DOHH2 (cell line): ENCODE measurements around the gene HCK.

Experiments
- H3F3A ChIP-seq: fragments of 200-600 bp; sonication (generic), shearing (Covaris generic); 2 replicates; pipeline ENCODE4 v1.6.0; 2016; ENCODE audit warnings: antibody characterized with exemption, mild to moderate bottlenecking; ENCODE audit not compliant: control insufficient read depth, insufficient read depth
- H3K27ac ChIP-seq: fragments of 200-600 bp; sonication (generic); 2 replicates; pipeline ENCODE4 v1.5.1; 2014; ENCODE audit warnings: low read depth, mild to moderate bottlenecking, low read length, moderate library complexity
- H3K27me3 ChIP-seq: fragments of 200-600 bp; sonication (generic); 2 replicates; pipeline ENCODE4 v1.6.1; 2014; ENCODE audit warnings: mild to moderate bottlenecking, low read length, mixed read lengths; ENCODE audit not compliant: control insufficient read depth
- H3K36me3 ChIP-seq: fragments of 200-600 bp; sonication (generic); 2 replicates; pipeline ENCODE4 v1.6.1; 2014; ENCODE audit warnings: mild to moderate bottlenecking, low read length, moderate library complexity, mixed read lengths; ENCODE audit not compliant: control insufficient read depth
- H3K4me1 ChIP-seq: fragments of 200-600 bp; sonication (generic); 2 replicates; pipeline ENCODE4 v1.6.1; 2014; ENCODE audit warnings: mild to moderate bottlenecking, low read length, mixed read lengths; ENCODE audit not compliant: control insufficient read depth
- H3K4me2 ChIP-seq: fragments of 200-600 bp; sonication (generic); 2 replicates; pipeline ENCODE4 v1.6.0; 2014; ENCODE audit warnings: mild to moderate bottlenecking, low read length, moderate library complexity
- H3K4me3 ChIP-seq: fragments of 200-600 bp; sonication (generic); 2 replicates; pipeline ENCODE4 v1.5.1; 2014; ENCODE audit warnings: mild to moderate bottlenecking, low read length, mixed read lengths
- H3K79me2 ChIP-seq: fragments of 200-600 bp; sonication (generic); 2 replicates; pipeline ENCODE4 v1.6.1; 2014; ENCODE audit warnings: mild to moderate bottlenecking, low read length, mixed read lengths; ENCODE audit not compliant: control insufficient read depth
- H3K9me2 ChIP-seq: fragments of 200-600 bp; sonication (generic); replicated peaks from 2 replicates; pipeline ENCODE4 v1.6.1; 2014; ENCODE audit warnings: mild to moderate bottlenecking, low read length, mixed read lengths; ENCODE audit not compliant: control insufficient read depth
- H3K9me3 ChIP-seq: fragments of 200-600 bp; sonication (generic); 2 replicates; pipeline ENCODE4 v1.6.1; 2014; ENCODE audit warnings: antibody characterized with exemption, low read length, mixed read lengths; ENCODE audit not compliant: control insufficient read depth, insufficient read depth
- H4K20me1 ChIP-seq: fragments of 200-600 bp; sonication (generic); 2 replicates; pipeline ENCODE4 v1.6.0; 2014; ENCODE audit warnings: low read depth, mild to moderate bottlenecking, antibody characterized with exemption, low read length, moderate library complexity; ENCODE audit not compliant: control insufficient read depth, insufficient read depth
- CTCF ChIP-seq: fragments of 200-600 bp; sonication (generic); IDR thresholded peaks from one replicate; pipeline ENCODE4 v1.5.1; 2014; ENCODE audit warnings: antibody characterized with exemption, mild to moderate bottlenecking, low read depth, low read length; ENCODE audit not compliant: poor library complexity, severe bottlenecking
- EZH2phosphoT487 ChIP-seq: fragments of 200-600 bp; sonication (generic); IDR thresholded peaks from 2 replicates; pipeline ENCODE4 v1.6.1; 2017; ENCODE audit warnings: borderline replicate concordance, mild to moderate bottlenecking, antibody characterized with exemption, low read length, moderate library complexity, mixed read lengths

HCK gene

DNA sequence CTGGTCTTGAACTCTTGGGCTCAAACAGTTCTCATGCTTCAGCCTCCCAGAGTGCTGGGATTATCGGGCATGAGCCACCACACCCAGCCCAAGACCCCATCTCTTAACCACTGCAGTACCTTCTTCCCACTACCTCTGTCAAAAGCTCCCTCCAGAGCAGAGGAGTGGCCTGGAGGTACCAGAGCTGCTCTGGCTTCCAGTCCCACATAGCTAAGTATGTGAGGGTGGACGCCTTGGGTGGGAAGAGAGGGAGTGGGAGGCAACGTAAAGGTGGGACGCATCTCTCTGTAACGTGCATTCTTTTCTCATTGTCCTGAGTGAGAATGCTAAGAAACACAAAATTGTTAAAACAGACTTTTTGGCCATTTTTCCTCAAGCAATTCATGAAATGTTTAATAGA lies 82.0 kb downstream of the HCK start:
- Histone ChIP-seq H3K27me3 (no peaks in the 10 kb centered on the region), H4K20me1 (peaks cover 4% of the 10 kb centered on the region; the same call in 1 of the 2 replicates), H3K4me1 (peaks cover under 1% of the 10 kb centered on the region; the same call in 1 of the 2 replicates), H3K9me2 (no peaks in the 10 kb centered on the region), H3K36me3 (peaks cover 47% of the 10 kb centered on the region), H3K4me3 (no peak overlapping the region), H3K9me3 (no peaks in the 10 kb centered on the region), H3F3A (no peaks in the 10 kb centered on the region), H3K4me2 (no peak overlapping the region), H3K27ac (no peak overlapping the region), H3K79me2 (peaks cover 40% of the 10 kb centered on the region)
- TF ChIP-seq CTCF (no peak), EZH2phosphoT487 (no peak)

- Histone ChIP-seq H3K36me3 (peaks cover 60% of the 10 kb centered on the region), H3K27me3 (no peaks in the 10 kb centered on the region), H4K20me1 (no peaks in the 10 kb centered on the region), H3K79me2 (peaks cover 21% of the 10 kb centered on the region), H3K4me3 (no peak overlapping the region), H3K9me2 (no peaks in the 10 kb centered on the region), H3K4me2 (no peak overlapping the region), H3K4me1 (peaks cover 16% of the 10 kb centered on the region), H3K27ac (no peak overlapping the region), H3F3A (no peaks in the 10 kb centered on the region), H3K9me3 (no peaks in the 10 kb centered on the region)
- TF ChIP-seq CTCF (no peak), EZH2phosphoT487 (no peak)
Observed at GRCh38 chr20:32135983-32136515, 84.0 kb downstream of the HCK start.

DNA sequence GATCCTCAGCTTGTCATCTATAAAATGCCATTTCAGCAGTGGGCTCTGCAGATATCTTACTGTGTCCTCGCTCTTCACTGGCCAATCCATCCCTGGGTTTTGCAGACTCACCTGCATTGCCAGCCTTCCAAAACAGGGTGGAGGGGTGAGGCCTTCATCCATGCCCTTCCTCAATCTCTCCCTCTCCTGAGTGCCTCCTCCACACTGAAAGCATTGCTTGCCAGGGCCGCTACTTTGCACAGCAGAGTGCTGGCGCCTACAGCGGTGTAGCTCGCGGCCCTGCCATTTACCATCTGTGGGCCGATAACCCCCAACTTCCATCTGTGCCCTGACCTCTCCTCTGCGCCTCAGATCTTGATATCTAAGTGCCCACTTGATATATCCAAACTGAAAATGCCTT lies 86.9 kb downstream of the HCK start:
- Histone ChIP-seq H3K79me2 (peaks cover 5% of the 10 kb centered on the region; the same call in 1 of the 2 replicates), H3K36me3 (peaks cover 80% of the 10 kb centered on the region), H3K9me2 (no peaks in the 10 kb centered on the region), H3K27ac (no peak overlapping the region), H3K4me3 (no peak overlapping the region), H3K27me3 (no peaks in the 10 kb centered on the region), H3K4me2 (no peak overlapping the region), H3K4me1 (peaks cover 16% of the 10 kb centered on the region), H3F3A (no peaks in the 10 kb centered on the region), H4K20me1 (no peaks in the 10 kb centered on the region), H3K9me3 (no peaks in the 10 kb centered on the region)
- TF ChIP-seq EZH2phosphoT487 (no peak), CTCF (no peak)
